ENCODE results near the gene NPIPA2.
"Not testable (repeated sequence)": the region's sequence is repeated elsewhere in the genome, so short reads cannot be mapped to it uniquely, and the experiment has no call there.

- TF ChIP-seq TCF7 (IDR thresholded peaks at IDR 0.05; ENCODE audit: borderline replicate concordance); NFYB (IDR thresholded peaks at IDR 0.05; ENCODE audit: insufficient read depth, low read depth, low read length); REST (IDR thresholded peaks at IDR 0.05; ENCODE audit: low read depth, low read length); USF1 (IDR thresholded peaks at IDR 0.05; ENCODE audit: borderline replicate concordance, extremely low read length, insufficient read depth, low read depth, low read length); SREBF1 (IDR thresholded peaks at IDR 0.05; ENCODE audit: low read length); RCOR1 (conservative IDR thresholded peaks at IDR 0.05; ENCODE audit: low read depth, low read length); POLR2AphosphoS5 (IDR thresholded peaks at IDR 0.05; ENCODE audit: low read length): not testable (repeated sequence)
Measured at GRCh38 chr16:14702672-14703071, 39.7 kb upstream of the NPIPA2 start.

All from GM12878 (cell line).